GM18909 (cell line): Measurements from ENCODE around the gene CPEB3.
"Not testable (repeated sequence)": the region's sequence is repeated elsewhere in the genome, so short reads cannot be mapped to it uniquely, and the experiment has no call there.

Source experiments
- ATAC-seq: cut with Tn5 transposase; IDR thresholded peaks from one replicate; pipeline ENCODE4 v1.9.1; 2021; ENCODE audit warnings: mild to moderate bottlenecking; ENCODE audit not compliant: unreplicated experiment, poor library complexity

The CPEB3 gene

DNA sequence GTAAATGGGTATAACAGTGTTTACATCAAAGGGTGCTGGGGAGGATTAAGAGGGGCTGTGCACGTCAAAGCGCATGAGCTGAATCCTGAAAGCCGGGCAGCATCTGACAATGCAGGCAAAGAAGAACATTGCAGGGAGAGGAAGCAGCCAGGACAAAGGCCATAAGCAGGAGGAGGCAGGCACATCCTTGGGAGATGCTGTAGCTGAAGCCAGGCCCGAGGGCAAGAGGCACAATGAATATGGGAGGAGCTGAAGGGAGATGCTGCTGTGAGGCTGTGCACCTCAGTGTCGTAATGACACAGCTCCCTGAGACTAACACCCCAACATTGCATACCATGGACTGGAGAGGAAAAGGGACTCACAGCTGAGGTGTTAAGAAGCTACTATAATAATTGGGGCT, 238.1 kb downstream of the CPEB3 start:
- no peak for ATAC-seq

DNA sequence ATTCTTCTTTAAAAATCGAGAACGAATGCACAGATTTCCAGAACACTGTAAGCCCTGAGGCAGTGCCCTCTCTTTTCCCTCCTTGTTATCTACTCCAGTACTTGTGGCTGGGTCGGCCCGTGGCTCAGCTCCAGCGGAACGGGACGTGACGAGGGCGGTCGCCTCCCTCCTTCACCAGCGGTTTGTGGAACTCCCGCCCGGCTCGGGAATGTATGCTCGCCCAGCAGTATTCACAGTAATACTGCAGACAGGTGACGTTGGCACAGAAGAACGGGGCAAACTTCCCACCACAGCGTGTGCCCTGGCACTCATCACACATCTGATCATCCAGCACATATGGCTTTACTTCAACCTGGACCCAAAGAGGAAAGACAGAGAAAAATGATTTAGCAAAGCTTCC, 238.8 kb downstream of the CPEB3 start:
- no peak for ATAC-seq

DNA sequence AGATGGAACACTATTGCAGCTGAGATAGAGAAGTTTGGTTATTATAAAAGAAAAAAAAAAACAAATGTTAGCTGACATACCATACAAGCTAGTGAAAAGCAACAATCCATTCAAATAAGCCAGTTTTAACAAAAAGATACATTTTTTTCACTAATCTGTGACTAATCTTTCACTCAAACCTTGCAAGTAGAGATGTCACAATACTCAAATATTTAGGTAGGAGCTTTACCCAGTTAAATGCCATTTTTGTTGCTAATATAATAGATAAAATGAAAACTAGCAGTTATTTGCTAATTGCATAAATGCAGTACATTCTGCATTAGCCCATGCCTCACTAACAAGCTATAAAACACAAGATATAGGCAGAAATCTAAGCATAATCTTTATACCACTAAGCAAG, 243.7 kb downstream of the CPEB3 start:
- no peak for ATAC-seq

DNA sequence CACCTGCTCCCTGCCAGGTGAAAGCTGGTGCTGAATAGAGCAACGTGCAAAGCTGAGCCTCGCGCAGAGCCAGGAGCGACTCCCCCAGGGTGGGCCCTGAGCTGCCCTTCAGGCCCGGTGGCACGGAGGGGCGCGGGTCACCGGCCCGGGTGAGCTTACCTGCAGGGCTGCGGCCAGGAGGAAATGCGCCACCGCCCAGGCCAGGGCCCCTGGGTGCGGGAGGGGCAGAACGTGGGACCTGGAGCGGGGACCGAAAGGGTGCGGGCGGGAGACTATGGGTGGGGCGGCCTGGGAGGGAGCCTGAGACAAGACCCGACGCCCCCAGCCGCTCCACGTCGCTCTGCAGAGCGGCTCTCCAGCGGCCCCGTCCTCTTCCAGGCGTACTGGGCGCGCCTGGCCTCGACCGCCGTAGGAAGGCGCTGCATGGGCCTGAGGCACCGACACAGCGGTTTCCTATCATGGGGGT, 245.2 kb downstream of the CPEB3 start:
- ATAC-seq: no peak

DNA sequence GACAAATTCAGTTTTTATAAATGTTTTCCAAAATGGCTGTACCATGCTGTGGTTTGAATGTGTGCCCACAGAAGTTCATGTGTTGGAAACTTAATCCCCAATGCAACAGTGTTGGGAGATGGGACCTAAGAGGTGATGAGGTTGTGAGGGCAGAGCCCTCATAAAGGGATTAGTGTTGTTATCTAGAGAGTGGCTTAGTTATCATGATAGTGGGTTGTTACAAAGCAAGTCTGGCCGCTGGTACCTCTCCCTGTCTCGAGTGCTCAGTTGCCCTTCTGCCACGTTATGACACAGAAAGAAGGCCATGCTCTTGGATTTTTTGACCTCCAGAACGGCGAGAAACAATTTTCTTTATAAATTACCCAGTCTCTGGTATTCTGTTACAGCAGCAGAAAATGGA, 248.3 kb downstream of the CPEB3 start:
- no peak for ATAC-seq

DNA sequence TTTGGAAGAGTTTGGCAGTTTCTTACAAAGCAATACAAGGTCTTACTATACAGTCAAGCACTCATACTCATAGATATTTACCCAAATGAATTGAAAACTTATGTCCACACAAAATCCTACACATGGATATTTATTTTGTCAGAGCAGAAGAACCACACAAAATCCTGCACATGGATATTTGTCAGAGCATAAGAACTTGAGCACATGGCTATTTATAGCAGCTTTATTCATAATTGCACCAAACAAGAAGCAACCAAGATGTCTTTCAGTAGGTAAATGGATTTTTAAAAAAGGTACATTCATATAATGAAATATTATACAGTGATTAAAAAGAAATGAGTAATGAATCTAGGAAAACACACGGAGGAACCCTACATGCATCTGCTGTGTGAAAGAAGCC, 251.9 kb downstream of the CPEB3 start:
- ATAC-seq: no peak

DNA sequence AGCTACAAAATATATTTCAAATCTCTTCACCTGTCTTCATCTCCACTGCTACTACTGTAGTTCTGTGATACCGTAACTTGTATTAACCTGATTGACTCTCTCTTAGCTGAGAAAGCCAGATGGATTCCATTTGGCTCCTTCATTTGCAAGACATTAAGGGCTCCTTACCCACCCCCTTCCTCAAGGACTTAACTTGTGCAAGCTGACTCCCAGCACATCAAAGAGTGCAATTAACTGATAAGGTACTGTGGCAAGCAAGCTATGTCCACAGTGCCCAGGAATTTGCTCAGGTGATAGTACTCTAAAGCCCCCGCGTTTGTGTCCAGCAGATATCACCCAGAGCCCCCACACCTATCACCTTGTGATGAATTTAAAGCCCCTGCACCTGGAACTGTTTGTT, 257.8 kb downstream of the CPEB3 start:
- not testable (repeated sequence) for ATAC-seq

DNA sequence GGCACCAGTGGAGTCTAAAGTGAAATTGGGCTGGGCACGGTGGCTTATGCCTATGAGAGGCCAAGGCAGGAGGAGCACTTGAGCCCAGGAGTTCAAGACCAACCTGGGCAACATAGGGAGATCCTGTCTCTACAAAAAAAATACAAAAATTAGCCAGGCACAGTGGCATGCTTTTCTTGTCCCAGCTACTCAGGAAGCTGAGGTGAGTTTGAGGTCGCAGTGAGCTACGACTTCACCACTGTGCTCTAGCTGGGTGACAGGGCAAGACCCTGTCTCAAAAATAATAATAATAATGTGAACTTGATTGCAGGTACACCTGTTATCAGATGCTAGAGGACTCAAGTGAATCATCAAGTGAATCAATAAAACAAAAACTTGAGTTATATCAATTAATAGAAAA, 259.3 kb downstream of the CPEB3 start:
- ATAC-seq: no peak

DNA sequence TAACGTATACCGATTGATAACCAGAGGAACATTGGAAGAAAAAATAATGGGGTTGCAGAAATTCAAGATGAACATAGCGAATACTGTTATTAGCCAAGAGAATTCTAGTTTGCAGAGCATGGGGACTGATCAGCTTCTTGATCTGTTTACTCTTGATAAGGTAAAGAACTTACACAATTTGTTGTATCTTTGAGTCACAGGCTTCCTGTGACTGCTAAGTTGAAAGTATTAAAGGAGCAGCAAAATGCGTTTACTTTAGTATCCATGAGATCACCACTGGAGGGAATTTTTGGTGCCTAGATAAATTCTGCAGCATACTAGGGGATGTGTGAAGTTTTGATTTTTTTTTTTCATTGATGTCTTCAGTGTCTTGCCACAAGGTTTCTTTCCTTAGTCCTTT, 263.7 kb downstream of the CPEB3 start:
- no peak for ATAC-seq

DNA sequence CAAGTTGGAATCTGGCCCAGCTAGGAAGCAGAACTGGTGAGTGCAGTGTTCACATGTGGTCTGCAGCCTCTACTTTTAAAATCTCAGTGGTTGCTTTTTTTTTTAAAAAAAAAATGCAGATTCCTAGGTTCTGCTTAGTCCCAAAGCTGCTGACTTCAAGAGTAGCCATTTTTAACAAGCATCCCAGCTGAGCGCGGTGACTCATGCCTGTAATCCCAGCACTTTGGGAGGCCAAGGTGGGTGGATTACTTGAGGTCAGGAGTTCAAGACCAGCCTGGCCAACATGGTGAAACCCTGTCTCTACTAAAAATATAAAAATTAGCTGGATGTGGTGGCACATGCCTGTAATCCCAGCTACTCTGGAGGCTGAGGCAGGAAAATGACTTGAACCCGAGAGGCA, 265.5 kb downstream of the CPEB3 start:
- not testable (repeated sequence) for ATAC-seq

DNA sequence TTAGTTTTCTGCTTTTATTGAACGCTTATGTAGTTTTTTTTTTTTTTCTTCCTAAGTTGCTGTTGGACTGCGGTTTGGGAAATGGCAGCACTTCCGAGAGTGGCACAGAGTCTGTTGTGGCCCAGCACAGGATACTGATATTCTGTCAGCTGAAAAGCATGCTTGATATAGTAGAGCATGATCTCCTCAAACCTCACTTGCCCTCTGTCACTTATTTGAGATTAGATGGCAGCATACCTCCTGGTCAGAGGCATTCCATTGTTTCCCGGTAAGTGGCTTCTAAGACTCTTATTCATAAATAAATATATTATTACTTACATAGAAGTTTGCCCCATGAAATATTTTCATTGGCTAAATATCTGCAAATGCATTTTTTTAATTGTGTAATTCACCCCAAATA, 266.2 kb downstream of the CPEB3 start:
- ATAC-seq: no peak

DNA sequence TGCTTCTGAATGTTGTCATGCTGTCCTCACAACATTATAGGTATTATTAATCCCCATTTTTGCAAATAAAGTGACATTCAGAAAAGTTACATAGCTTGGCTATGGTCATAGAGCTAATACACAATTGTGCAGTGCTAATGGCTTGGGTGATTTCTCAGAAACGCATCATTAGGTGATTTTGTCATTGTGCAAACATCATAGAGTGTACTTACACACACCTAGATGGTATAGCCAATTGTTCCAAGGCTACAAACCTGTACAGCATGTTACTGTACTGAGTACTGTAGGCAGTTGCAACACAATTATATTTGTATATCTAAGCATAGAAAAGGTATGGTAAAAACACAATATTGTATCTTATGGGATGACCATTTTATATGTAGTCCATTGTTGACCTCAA, 276.3 kb downstream of the CPEB3 start:
- no peak for ATAC-seq

DNA sequence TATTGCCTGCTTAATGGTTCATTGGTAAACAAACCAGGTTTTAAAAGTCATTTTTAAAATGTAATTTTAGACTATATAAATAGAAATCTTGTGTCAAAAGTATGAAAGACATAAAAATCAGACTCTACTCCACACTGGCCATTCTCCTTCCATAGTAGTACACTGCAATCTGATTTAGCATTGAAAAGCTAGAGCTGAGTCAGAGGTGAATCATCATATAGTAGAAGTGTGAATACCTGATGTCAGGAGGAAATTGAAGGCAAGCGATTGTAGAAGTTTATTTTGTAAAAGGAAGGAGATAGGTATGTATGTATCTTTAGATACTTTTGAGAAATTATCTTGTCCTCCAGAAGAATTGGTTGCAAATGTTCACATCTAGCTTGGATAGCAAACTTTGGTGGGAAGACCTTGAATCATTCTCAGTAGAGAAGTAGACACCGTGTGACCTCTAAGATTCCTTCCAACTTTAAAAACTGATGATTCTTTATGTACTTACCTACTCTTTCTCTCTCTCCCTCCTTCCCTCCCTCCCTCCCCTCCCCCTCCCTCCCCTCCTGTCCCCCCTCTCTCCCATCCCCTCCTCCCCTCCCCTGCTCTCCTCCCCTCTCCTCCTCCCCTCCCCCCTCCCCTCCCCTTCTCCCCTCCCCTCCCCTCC, 279.2 kb downstream of the CPEB3 start:
- ATAC-seq: no peak

DNA sequence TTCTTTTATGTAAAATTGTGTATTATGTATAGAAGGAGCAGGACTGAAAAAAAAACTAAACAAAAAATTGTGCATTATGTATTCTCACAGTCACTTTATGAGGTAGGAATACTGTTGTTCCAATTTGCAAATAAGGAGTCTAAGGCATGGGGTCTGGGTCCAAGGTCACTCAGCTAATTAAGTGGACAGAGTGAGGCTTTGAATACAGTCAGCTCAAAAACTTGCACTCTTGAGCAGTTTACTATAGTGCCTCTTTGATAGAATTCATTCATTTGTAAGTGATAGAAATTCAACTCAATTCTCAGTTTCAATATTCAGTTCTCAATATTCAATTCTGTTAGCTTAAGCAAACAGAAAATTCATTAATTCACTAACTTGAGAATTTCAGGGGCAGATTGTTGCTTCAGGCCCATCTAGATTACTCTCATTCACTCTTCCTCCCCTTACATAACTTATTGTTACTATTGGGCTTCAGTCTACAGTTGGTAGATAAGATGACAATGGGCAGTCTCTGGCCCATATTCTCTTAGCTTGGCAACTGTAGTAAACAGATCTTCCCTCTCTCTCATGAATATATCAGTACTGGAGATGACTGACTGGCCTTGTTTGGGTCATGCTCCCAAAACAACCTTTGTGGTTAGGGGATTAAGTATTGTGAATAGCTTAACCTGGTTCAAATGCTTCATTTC, 280.7 kb downstream of the CPEB3 start:
- no peak for ATAC-seq

DNA sequence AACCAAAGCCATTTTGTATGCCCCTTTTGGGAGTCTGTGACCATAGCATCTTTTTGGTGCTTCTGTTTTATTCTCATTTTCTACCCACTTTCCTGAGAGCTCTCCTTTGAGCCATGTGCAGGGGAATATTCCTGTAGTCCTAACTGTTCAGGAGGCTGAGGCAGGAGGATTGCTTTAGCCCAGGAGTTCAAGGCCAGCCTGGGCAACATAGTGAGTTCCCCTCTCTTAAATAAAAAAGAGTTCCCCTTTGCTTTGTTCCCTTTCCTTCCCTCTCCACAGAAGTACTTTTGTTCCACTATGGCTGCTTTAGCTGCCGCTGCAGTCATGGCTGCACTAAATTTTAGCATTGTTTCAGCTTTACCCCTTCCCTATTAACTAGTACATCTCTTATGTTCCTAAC, 281.4 kb downstream of the CPEB3 start:
- no peak for ATAC-seq

DNA sequence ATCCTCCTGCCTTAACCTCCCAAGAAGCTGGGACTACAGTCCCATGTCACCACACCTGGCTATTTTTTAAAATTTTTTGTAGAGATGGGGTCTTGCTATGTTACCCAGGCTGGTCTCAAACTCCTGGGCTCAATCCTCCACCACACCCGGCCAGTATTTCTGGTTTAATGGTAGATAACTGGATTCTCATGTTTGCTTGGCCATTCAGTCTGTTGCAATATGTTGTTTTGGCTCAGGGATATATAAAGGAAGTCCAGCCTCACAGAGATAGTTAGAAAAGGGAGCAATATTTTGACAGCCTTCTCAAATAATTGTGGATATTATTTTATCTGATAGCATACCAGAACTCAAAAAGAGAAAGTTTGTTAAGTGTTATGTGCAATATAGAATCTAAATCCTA, 284.9 kb downstream of the CPEB3 start:
- no peak for ATAC-seq

DNA sequence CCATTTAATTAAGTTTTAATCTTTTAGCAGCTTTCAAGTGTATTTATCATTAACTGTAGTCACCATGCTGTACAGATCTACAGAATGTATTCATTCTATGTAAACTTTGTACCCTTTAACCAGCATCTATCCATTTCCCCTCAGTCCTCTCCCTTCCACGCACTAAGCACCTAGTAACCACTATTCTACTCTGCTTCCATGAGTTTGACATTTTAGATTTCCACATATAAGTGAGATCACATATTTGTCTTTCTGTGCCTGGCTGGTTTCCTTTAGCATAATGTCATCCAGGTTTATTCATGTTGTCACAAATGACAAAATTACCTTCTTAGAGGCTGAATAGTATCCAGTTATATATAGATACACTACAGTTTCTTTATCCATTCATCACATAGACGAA, 287.6 kb downstream of the CPEB3 start:
- no peak for ATAC-seq

DNA sequence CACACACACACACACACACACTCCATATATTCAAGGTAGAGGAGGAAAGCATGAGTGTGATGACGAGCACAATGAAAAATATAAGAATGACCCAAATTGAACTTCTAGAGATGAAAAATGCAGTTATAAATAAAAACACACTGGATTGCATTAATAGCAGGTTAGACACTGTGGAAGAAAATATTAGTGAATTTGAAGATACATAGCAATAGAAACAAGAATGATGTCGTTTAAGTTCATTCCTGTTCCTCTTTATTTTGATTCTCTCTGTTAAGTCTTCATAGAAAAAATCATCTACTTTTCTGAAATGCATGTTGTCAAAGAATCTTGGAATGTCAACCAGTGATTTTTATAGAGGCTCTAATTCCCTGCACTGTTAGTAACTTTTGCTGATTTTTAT, 288.9 kb downstream of the CPEB3 start:
- no peak for ATAC-seq

DNA sequence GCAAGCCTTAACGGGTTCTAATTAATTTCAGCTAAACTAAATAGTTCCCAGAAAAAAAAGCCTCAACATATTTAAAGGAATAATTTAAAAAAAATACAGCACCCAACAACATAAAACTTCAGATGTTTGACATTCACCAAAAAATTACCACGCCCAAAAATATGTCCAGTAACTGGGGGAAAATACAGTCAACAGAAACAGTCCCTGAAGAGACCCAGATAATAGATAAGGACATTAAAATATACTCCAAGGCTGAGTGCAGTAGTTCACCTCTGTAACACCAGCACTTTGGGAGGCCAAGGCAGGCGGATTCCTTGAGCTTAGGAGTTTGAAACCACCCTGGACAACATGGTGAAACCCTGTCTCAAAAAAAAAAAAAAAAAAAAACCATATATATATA, 289.3 kb downstream of the CPEB3 start:
- ATAC-seq: no peak
